ENCODE data around the gene TBC1D14. TPM values are rescaled to one million over a fixed set of nuclear protein-coding genes. Genes with fewer than 3 reads are reported as not detected.

The TBC1D14 gene
- total RNA-seq, 2 experiments from 2014 or later: 38.4 to 44.1 TPM

- no peak overlapping the region for H3K4me2 ChIP-seq (ENCODE audit: low read length)
- POLR2A ChIA-PET: no interaction called here
Measured at GRCh38 chr4:6929812-6930464, 20.3 kb downstream of the TBC1D14 start.

DNA sequence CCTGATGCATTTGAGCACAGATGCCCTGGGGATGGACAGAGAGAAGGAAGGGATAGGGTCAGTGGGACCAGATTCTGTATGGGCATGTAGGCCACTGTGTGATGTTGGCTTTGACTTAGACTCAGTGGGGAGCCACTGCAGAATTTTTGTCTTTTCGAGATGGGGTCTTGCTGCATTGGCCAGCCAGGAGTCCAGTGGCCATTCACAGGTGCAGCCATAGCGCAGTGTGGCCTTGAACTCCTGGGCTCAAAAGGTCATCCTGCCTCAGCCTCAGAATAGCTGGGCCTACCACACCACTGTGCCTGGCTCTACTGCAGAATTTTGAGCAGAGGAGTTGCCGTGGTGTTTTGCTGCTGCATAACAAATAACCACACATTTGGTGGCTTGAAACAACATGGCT lies 22.8 kb downstream of the TBC1D14 start:
- no peaks in the 10 kb centered on the region for H3K4me1 ChIP-seq (ENCODE audit: insufficient read depth, low read length, poor library complexity, severe bottlenecking)
- POLR2A ChIA-PET: no interaction called here
- no peak overlapping the region for H2AFZ ChIP-seq (ENCODE audit: low read length)
- no peak overlapping the region for H3K4me2 ChIP-seq (ENCODE audit: low read length)
- H3K9me3 ChIP-seq (ENCODE audit: low read length): 0 out of 2 replicates have a peak, but pooled peaks cover 5% of the 10 kb centered on the region
- no peak overlapping the region for H3K27ac ChIP-seq (ENCODE audit: low read depth, low read length, poor library complexity, severe bottlenecking)
- no peaks in the 10 kb centered on the region for H3K79me2 ChIP-seq (ENCODE audit: insufficient read depth, low read depth, low read length)
- no peaks in the 10 kb centered on the region for H3K9me2 ChIP-seq (ENCODE audit: insufficient read depth, low read length)
- CTCF ChIA-PET (ENCODE audit: unreplicated experiment): no interaction called here
- TF ChIP-seq EZH2phosphoT487 (IDR thresholded peaks at IDR 0.05; ENCODE audit: borderline replicate concordance, low read depth, low read length): no peak
- no peak for TF ChIP-seq CTCF (conservative IDR thresholded peaks at IDR 0.05; ENCODE audit: low read length)
- no peak overlapping the region for H3K4me3 ChIP-seq (ENCODE audit: low read depth, low read length, poor library complexity, severe bottlenecking)
- DNase-seq (ENCODE audit: low spot score): no peak
- no peaks in the 10 kb centered on the region for H4K20me1 ChIP-seq (ENCODE audit: insufficient read depth, low read length)
- intact Hi-C loops (cut with micrococcal nuclease; ENCODE audit: unreplicated experiment): no loop called here
- peaks cover 9% of the 10 kb centered on the region; the same call in 1 of the 2 replicates for H3K36me3 ChIP-seq (ENCODE audit: insufficient read depth, low read length)
- no TSS peak for BruUV-seq (replicated peaks)

More at GRCh38 chr4:6929812-6930464, 20.3 kb downstream of the TBC1D14 start:
- Histone ChIP-seq H3K27ac (ENCODE audit: low read depth, low read length, poor library complexity, severe bottlenecking) (no peak overlapping the region), H3K4me3 (ENCODE audit: low read depth, low read length, poor library complexity, severe bottlenecking) (no peak overlapping the region), H3K9me2 (ENCODE audit: insufficient read depth, low read length) (no peaks in the 10 kb centered on the region), H3K36me3 (ENCODE audit: insufficient read depth, low read length) (peaks cover 16% of the 10 kb centered on the region; the same call in 1 of the 2 replicates), H3K79me2 (ENCODE audit: insufficient read depth, low read depth, low read length) (no peaks in the 10 kb centered on the region), H3K9me3 (ENCODE audit: low read length) (0 out of 2 replicates have a peak, but pooled peaks cover 5% of the 10 kb centered on the region), H4K20me1 (ENCODE audit: insufficient read depth, low read length) (no peaks in the 10 kb centered on the region), H2AFZ (ENCODE audit: low read length) (no peak overlapping the region), H3K4me1 (ENCODE audit: insufficient read depth, low read length, poor library complexity, severe bottlenecking) (no peaks in the 10 kb centered on the region)
- no TSS peak for BruUV-seq (replicated peaks)
- no peak for DNase-seq (ENCODE audit: low spot score)
- TF ChIP-seq EZH2phosphoT487 (IDR thresholded peaks at IDR 0.05; ENCODE audit: borderline replicate concordance, low read depth, low read length) (no peak), CTCF (conservative IDR thresholded peaks at IDR 0.05; ENCODE audit: low read length) (no peak)
- CTCF ChIA-PET (ENCODE audit: unreplicated experiment): no interaction called here
- intact Hi-C loops (cut with micrococcal nuclease; ENCODE audit: unreplicated experiment): no loop called here

GRCh38 chr4:6932918-6933317 lies 23.3 kb downstream of the TBC1D14 start:
- BruUV-seq (replicated peaks): no TSS peak
- DNase-seq (ENCODE audit: low spot score): no peak
- intact Hi-C loops (cut with micrococcal nuclease; ENCODE audit: unreplicated experiment): no loop called here
- Histone ChIP-seq H3K9me3 (ENCODE audit: low read length) (0 out of 2 replicates have a peak, but pooled peaks cover 5% of the 10 kb centered on the region), H3K4me3 (ENCODE audit: low read depth, low read length, poor library complexity, severe bottlenecking) (no peak overlapping the region), H2AFZ (ENCODE audit: low read length) (no peak overlapping the region), H3K4me1 (ENCODE audit: insufficient read depth, low read length, poor library complexity, severe bottlenecking) (peaks cover under 1% of the 10 kb centered on the region), H3K27ac (ENCODE audit: low read depth, low read length, poor library complexity, severe bottlenecking) (no peak overlapping the region), H3K36me3 (ENCODE audit: insufficient read depth, low read length) (peaks cover 9% of the 10 kb centered on the region; the same call in 1 of the 2 replicates), H3K4me2 (ENCODE audit: low read length) (no peak overlapping the region), H3K9me2 (ENCODE audit: insufficient read depth, low read length) (no peaks in the 10 kb centered on the region), H4K20me1 (ENCODE audit: insufficient read depth, low read length) (no peaks in the 10 kb centered on the region), H3K79me2 (ENCODE audit: insufficient read depth, low read depth, low read length) (no peaks in the 10 kb centered on the region)
- TF ChIP-seq EZH2phosphoT487 (IDR thresholded peaks at IDR 0.05; ENCODE audit: borderline replicate concordance, low read depth, low read length) (no peak), CTCF (conservative IDR thresholded peaks at IDR 0.05; ENCODE audit: low read length) (no peak)
- ChIA-PET POLR2A (no interaction called here), CTCF (ENCODE audit: unreplicated experiment) (no interaction called here)
